Gastroesophageal sphincter (tissue), 4 donors: ENCODE measurements around the gene NFATC4. TPM values are rescaled to one million over a fixed set of nuclear protein-coding genes. Genes with fewer than 3 reads are reported as not detected.

Source experiments
- ATAC-seq: fragments of 150-250 bp; one replicate; pipeline ENCODE4 v1.9.1; 2016; ENCODE audit warnings: mild to moderate bottlenecking, moderate library complexity
- H3K27ac ChIP-seq, 4 donors: fragments of 200-600 bp; sonication (generic) in 3 of 4; 1 replicate in 3 of 4; 2 replicates in 1 of 4; pipeline ENCODE4 v1.5.1; 2016 to 2019
- H3K27me3 ChIP-seq: fragments of 200-600 bp; sonication (generic); one replicate; pipeline ENCODE4 v1.5.1; 2019
- H3K36me3 ChIP-seq, 2 donors: fragments of 200-600 bp; sonication (generic); one replicate each; pipeline ENCODE4 v1.5.1; 2019; ENCODE audit warnings: control low read depth in 1 of 2
- H3K4me1 ChIP-seq, 3 donors: fragments of 200-600 bp; sonication (generic); 1 replicate in 2 of 3; 2 replicates in 1 of 3; pipeline ENCODE4 v1.5.1; 2016 to 2019; ENCODE audit warnings: control low read depth in 2 of 3
- H3K4me3 ChIP-seq, 2 donors: fragments of 200-600 bp; sonication (generic); one replicate each; pipeline ENCODE4 v1.5.1; 2019; ENCODE audit warnings: mild to moderate bottlenecking in 1 of 2, moderate library complexity in 1 of 2
- H3K9me3 ChIP-seq, 3 donors: fragments of 200-600 bp; sonication (generic); one replicate each; pipeline ENCODE4 v1.5.1; 2017 to 2019; ENCODE audit warnings: control low read depth in 2 of 3
- EP300 ChIP-seq: sonication (generic); formaldehyde crosslinking; IDR thresholded peaks from one replicate; pipeline ENCODE4 v1.6.1; 2017; ENCODE audit warnings: antibody characterized with exemption, mild to moderate bottlenecking
- POLR2A ChIP-seq, 2 donors: fragments of 450-650 bp; IDR thresholded peaks; one replicate each; pipeline ENCODE4 v1.6.1; 2017; ENCODE audit warnings: antibody characterized with exemption in 2 of 2, mild to moderate bottlenecking in 2 of 2, moderate library complexity in 1 of 2
- POLR2AphosphoS5 ChIP-seq: sonication (generic); formaldehyde crosslinking; IDR thresholded peaks from one replicate; pipeline ENCODE4 v1.6.1; 2017; ENCODE audit warnings: antibody characterized with exemption
- WGBS, 2 donors: methylation state at CpG; one replicate each; pipeline ENCODE4 v1.1.5; 2018; ENCODE audit warnings: low coverage in 1 of 2; 5-methylcytosine and 5-hydroxymethylcytosine counted together
- total RNA-seq, 4 donors: library from RNA; depleted of rRNA; stranded (reverse); fragments of >200 nt; gene quantifications; one replicate each; pipeline ENCODE4 v1.1.0, GENCODE V29; 2016
- TF ChIP-seq, protein P1 (sequence below), 4 experiments: fragments of 200-600 bp in 2 of 4; fragments of 450-650 bp in 2 of 4; sonication (generic) in 1 of 4; IDR thresholded peaks; one replicate each; pipeline ENCODE4 v1.5.1; 2017 to 2019; ENCODE audit warnings: antibody characterized with exemption in 4 of 4, mild to moderate bottlenecking in 2 of 4, moderate library complexity in 2 of 4

NFATC4 gene
- total RNA-seq, 4 donors from 2014 or later: 33.5 to 63.5 (median 57.9) TPM

DNA sequence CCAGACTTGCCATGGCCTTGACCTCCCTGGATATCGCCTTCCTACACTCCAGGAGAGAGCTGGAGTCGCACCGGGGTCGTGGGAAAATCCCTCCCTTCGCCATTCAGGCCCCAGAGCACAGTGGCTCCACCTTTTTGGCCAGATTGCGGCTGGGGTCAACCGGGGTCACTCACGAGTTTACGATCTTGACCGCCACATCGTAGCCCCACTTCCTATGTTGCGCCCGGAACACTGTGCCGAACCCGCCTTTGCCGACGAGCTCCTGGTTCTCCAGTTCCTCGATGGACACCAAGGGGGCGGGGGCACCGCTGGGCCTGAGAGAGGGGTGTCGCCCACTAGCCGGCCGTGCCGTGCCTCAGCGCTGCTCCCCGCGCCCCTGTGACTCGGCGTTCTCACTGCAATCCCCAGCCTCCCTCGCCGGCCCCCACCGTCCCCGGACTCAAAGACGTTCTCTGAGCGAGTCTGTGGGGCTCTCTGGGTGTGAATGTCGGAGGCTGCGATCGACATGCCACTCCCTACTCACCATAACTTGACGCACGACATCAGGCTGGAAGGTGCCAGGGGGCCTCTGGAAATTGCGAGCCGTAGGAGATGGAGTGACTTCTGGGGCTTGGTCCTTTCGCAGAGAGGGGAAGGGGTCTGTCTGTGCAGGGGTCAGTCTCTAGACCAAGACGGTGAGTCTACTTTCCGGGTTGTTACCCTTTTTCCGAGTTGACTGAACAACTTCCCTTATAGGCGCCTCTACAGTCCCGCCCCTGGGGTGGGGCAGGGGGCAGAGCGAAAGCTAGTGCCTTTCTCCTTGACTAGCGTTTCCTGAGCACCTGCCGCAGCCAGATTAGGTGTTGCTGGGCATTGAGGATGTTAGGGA lies 28.5 kb upstream of the NFATC4 start, which contains the start of gene RIPK3:
Gene RIPK3, minus strand, starts transcription at position 708 of the 868 bp plus-strand sequence. Its CDS starts 165 bp downstream, at position 543.
- peak within 1 kb of the TSS; percentile 31 to 51 for H3K4me3 ChIP-seq
- 12 to 39% methylated on average over 5 to 11 of the region's 51 CpGs for WGBS, 2 donors
- H3K27ac ChIP-seq: peak within 1 kb of the TSS in 3 of 4 donors; percentile 24 to 57 (median 54)
- H3K4me1 ChIP-seq: peaks cover 0 to 34% (median 11%) of the 10 kb centered on the region in 3 donors
- H3K36me3 ChIP-seq: peaks cover 0 to 8% of the 10 kb centered on the region in 2 donors
- H3K27me3 ChIP-seq: peaks cover 55% of the 10 kb centered on the region
- TF ChIP-seq POLR2A (IDR thresholded peaks at IDR 0.05) (no peak), POLR2AphosphoS5 (no peak), EP300 (no peak)
- TF ChIP-seq, protein P1, sequence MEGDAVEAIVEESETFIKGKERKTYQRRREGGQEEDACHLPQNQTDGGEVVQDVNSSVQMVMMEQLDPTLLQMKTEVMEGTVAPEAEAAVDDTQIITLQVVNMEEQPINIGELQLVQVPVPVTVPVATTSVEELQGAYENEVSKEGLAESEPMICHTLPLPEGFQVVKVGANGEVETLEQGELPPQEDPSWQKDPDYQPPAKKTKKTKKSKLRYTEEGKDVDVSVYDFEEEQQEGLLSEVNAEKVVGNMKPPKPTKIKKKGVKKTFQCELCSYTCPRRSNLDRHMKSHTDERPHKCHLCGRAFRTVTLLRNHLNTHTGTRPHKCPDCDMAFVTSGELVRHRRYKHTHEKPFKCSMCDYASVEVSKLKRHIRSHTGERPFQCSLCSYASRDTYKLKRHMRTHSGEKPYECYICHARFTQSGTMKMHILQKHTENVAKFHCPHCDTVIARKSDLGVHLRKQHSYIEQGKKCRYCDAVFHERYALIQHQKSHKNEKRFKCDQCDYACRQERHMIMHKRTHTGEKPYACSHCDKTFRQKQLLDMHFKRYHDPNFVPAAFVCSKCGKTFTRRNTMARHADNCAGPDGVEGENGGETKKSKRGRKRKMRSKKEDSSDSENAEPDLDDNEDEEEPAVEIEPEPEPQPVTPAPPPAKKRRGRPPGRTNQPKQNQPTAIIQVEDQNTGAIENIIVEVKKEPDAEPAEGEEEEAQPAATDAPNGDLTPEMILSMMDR (IDR thresholded peaks at IDR 0.05): no peak
- H3K9me3 ChIP-seq: no peaks in the 10 kb centered on the region
- peak; percentile 29 for ATAC-seq

DNA sequence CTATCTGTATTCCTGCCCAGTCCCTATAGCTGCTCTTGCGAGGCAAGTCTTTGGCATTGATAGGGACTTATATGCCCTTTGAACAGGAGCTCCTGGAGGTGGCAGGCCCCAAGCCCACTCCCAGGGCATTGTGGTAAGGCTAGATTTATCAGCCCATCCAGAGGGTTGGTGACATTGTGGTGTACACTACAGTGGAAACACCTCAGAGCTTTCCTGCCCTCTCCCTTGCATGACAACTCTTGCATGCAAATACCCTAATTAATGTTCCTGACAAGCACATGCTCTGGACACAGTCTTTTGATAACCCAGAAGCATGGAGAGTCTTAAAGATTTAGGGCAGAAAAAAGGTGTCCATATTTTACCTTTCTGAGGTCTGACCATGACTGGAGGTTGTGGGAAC lies 27.4 kb upstream of the NFATC4 start:
- TF ChIP-seq POLR2AphosphoS5 (no peak), EP300 (no peak), POLR2A (IDR thresholded peaks at IDR 0.05) (no peak)
- TF ChIP-seq, protein P1 (IDR thresholded peaks at IDR 0.05): no peak
- Histone ChIP-seq H3K4me1 (peaks cover 0 to 27% (median 5%) of the 10 kb centered on the region in 3 donors), H3K36me3 (peaks cover 0 to 8% of the 10 kb centered on the region in 2 donors), H3K27me3 (peaks cover 44% of the 10 kb centered on the region), H3K4me3 (no peak overlapping the region), H3K9me3 (no peaks in the 10 kb centered on the region), H3K27ac (no peak overlapping the region)
- no CpG with 5 or more reads among the region's 1 CpG for whole genome bisulfite sequencing, 2 donors
- no peak for ATAC-seq

GRCh38 chr14:24342889-24343288 lies 25.1 kb upstream of the NFATC4 start:
- Histone ChIP-seq H3K4me3 (no peak overlapping the region), H3K36me3 (peaks cover 0 to 1% of the 10 kb centered on the region in 2 donors), H3K27me3 (peaks cover 37% of the 10 kb centered on the region), H3K9me3 (no peaks in the 10 kb centered on the region), H3K27ac (no peak overlapping the region), H3K4me1 (peaks cover 0 to 21% (median 5%) of the 10 kb centered on the region in 3 donors)
- no peak for ATAC-seq
- TF ChIP-seq, protein P1 (IDR thresholded peaks at IDR 0.05): no peak
- TF ChIP-seq POLR2A (IDR thresholded peaks at IDR 0.05) (no peak), POLR2AphosphoS5 (no peak), EP300 (no peak)
- 89 to 100% methylated on average over 2 to 4 of the region's 4 CpGs for WGBS, 2 donors

DNA sequence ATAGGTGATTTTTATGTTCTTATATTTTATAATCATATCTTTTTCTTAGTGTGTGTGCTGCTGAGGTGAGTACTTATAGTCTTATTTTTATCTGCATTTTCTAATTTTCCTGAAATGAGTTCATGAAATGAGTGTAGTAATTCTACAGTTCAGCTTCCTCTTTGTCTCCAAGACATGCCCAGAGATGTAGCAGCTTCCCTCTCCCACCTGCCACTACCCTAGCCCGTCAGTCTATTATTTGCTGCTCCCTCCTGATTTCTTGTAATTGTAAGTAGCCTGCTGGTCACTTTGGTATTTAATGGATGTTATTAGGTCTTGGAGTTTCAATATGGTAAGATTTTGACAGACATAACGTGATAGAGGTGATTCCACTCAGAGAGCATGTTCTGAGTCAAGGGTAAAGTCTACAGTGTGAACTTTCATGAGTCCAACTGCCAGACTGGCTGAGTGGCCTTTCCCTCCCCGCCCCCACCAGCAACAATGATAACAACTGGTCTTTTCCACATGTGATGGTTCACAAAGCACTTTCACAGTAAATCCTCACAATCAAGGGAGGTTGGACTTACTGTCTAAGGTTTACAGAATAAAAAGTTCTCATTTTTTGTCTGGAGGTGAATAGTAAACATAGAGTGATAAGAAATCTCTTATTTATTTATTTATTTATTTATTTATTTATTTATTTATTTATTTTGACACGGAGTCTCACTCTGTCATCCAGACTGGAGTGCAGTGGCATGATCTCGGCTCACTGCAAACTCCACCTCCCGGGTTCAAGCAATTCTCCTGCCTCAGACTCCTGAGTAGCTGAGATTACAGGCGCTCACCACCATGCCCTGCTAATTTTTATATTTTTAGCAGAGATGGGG lies 24.0 kb upstream of the NFATC4 start:
- Histone ChIP-seq H3K9me3 (no peaks in the 10 kb centered on the region), H3K27ac (no peak overlapping the region), H3K36me3 (no peaks in the 10 kb centered on the region), H3K4me1 (peaks cover 0 to 10% (median 2%) of the 10 kb centered on the region in 3 donors), H3K27me3 (peaks cover 30% of the 10 kb centered on the region), H3K4me3 (no peak overlapping the region)
- WGBS, 2 donors: 57% methylated on average over 6 of the region's 7 CpGs; no CpG with 5 or more reads in 1 of the 2 donors
- ATAC-seq: no peak
- TF ChIP-seq POLR2AphosphoS5 (no peak), EP300 (no peak), POLR2A (IDR thresholded peaks at IDR 0.05) (no peak)
- TF ChIP-seq, protein P1 (IDR thresholded peaks at IDR 0.05): no peak
